ENCODE data around the gene OSBPL10. TPM values are rescaled to one million over a fixed set of nuclear protein-coding genes. Genes with fewer than 3 reads are reported as not detected.
A peak's percentile ranks its signal among the peaks of the same experiment; 100 is the strongest.

OSBPL10 gene
- total and polyA plus RNA-seq, 2 donors (not counting 1 experiment from before 2014, with no cell fraction given): 88.5 to 310 TPM

- Mint-ChIP-seq H3K9me3 (ENCODE audit: insufficient read depth) (no peaks in the 10 kb centered on the region), H3K27me3 (no peaks in the 10 kb centered on the region), H3K4me3 (peak overlapping the region; percentile 8), H3K27ac (peak overlapping the region; percentile 81), H3K4me1 (peaks cover 68% of the 10 kb centered on the region)
- Histone ChIP-seq H3K4me2 (replicated peaks; ENCODE audit: low read depth, low read length, poor library complexity, severe bottlenecking) (peak overlapping the region; percentile 0), H3K4me3 (ENCODE audit: control extremely low read depth in 1 of 5, extremely low read depth in 1 of 5, insufficient read depth in 1 of 5, low read depth in 2 of 5, low read length in 4 of 5) (no peak overlapping the region), H4K20me1 (ENCODE audit: control insufficient read depth, insufficient read depth, low read length, poor library complexity, severe bottlenecking) (no peaks in the 10 kb centered on the region), H3K9me3 (ENCODE audit: control extremely low read depth in 1 of 3, control insufficient read depth in 2 of 3, insufficient read depth in 1 of 3, low read length in 2 of 3) (peaks cover 0 to 3% (median 0%) of the 10 kb centered on the region in 3 donors), H3K9ac (ENCODE audit: low read length) (no peak overlapping the region), H2AFZ (ENCODE audit: insufficient read depth, low read depth, low read length, poor library complexity, severe bottlenecking) (no peak overlapping the region), H3K79me2 (ENCODE audit: control insufficient read depth, insufficient read depth, low read length) (no peaks in the 10 kb centered on the region), H3K36me3 (replicated peaks in 1 of 2; ENCODE audit: control extremely low read depth in 1 of 2, control insufficient read depth in 1 of 2, extremely low read depth in 1 of 2, insufficient read depth in 2 of 2, low read length in 1 of 2) (peaks cover 0 to 4% of the 10 kb centered on the region in 2 experiments), H3K27me3 (replicated peaks in 1 of 4; ENCODE audit: control extremely low read depth in 1 of 4, control insufficient read depth in 3 of 4, insufficient read depth in 4 of 4, low read length in 3 of 4) (no peaks in the 10 kb centered on the region), H3K27ac (ENCODE audit: low read length in 2 of 2) (peak overlapping the region in 1 of 2 donors; percentile 30), H3K4me1 (ENCODE audit: control insufficient read depth in 2 of 2, insufficient read depth in 2 of 2, low read length in 2 of 2) (peaks cover 39% of the 10 kb centered on the region in 2 donors)
- DNase-seq (no peak), ATAC-seq (ENCODE audit: low read depth) (no peak)
- 30% methylated on average over 3 of the region's 6 CpGs for WGBS (ENCODE audit: insufficient coverage)
- intact Hi-C loops (cut with micrococcal nuclease): no loop called here
- no peak for TF ChIP-seq EZH2 (IDR thresholded peaks at IDR 0.05; ENCODE audit: borderline replicate concordance, insufficient read depth, low read depth, low read length, poor library complexity, severe bottlenecking)
- no peak for TF ChIP-seq CTCF (IDR thresholded peaks at IDR 0.05)
- POLR2A ChIA-PET: no interaction called here
- CTCF ChIA-PET: interaction anchor here (1.1 to 1.5 kb wide), 2 partner anchors 20 to 141 kb away, joined by 3 read pairs; no protein-coding TSS in a partner anchor
These were observed 21.7 kb upstream of the OSBPL10 start for GRCh38 chr3:32002561-32003368.

DNA sequence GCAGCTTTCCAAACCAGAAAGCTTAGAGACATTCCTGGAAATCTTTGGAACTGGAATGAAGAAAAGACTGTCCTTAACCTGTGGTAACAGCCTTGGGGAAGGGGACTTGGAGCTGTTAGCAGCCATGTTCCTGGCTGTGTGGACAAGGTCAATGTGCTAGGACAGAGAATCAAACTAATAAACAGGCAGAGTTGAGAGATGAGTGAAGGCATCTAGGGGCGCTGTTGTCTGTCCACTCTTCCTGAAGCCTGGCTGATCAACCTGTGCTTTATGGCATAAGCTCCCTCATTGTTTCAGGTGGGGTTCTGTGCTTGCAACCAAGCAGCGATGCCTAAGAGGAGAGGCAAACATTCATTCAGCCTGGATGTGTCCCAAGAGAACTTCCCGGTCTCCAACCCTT, 19.8 kb upstream of the OSBPL10 start:
- peaks cover 39% of the 10 kb centered on the region in 2 donors for H3K4me1 ChIP-seq (ENCODE audit: control insufficient read depth in 2 of 2, insufficient read depth in 2 of 2, low read length in 2 of 2)
- intact Hi-C loops (cut with micrococcal nuclease): no loop called here
- no peak overlapping the region for H3K9ac ChIP-seq (ENCODE audit: low read length)
- 100% methylated on average over 1 of the region's 3 CpGs for WGBS (ENCODE audit: insufficient coverage)
- Mint-ChIP-seq H3K4me3 (peak overlapping the region; percentile 83), H3K27me3 (no peaks in the 10 kb centered on the region), H3K27ac (peak overlapping the region; percentile 98), H3K4me1 (peaks cover 69% of the 10 kb centered on the region), H3K9me3 (ENCODE audit: insufficient read depth) (no peaks in the 10 kb centered on the region)
- no peaks in the 10 kb centered on the region for H3K27me3 ChIP-seq (replicated peaks in 1 of 4; ENCODE audit: control extremely low read depth in 1 of 4, control insufficient read depth in 3 of 4, insufficient read depth in 4 of 4, low read length in 3 of 4)
- H3K4me3 ChIP-seq (ENCODE audit: control extremely low read depth in 1 of 5, extremely low read depth in 1 of 5, insufficient read depth in 1 of 5, low read depth in 2 of 5, low read length in 4 of 5): no peak overlapping the region
- TF ChIP-seq EZH2 (IDR thresholded peaks at IDR 0.05; ENCODE audit: borderline replicate concordance, insufficient read depth, low read depth, low read length, poor library complexity, severe bottlenecking): no peak
- TF ChIP-seq CTCF (IDR thresholded peaks at IDR 0.05): no peak
- peaks cover 0 to 6% of the 10 kb centered on the region in 2 experiments for H3K36me3 ChIP-seq (replicated peaks in 1 of 2; ENCODE audit: control extremely low read depth in 1 of 2, control insufficient read depth in 1 of 2, extremely low read depth in 1 of 2, insufficient read depth in 2 of 2, low read length in 1 of 2)
- no peaks in the 10 kb centered on the region for H3K79me2 ChIP-seq (ENCODE audit: control insufficient read depth, insufficient read depth, low read length)
- DNase-seq (no peak), ATAC-seq (ENCODE audit: low read depth) (no peak)
- peak overlapping the region; percentile 50 for H3K4me2 ChIP-seq (replicated peaks; ENCODE audit: low read depth, low read length, poor library complexity, severe bottlenecking)
- peak overlapping the region in 1 of 2 donors; percentile 85 for H3K27ac ChIP-seq (ENCODE audit: low read length in 2 of 2)
- ChIA-PET POLR2A (interaction anchor here (0.5 to 2.1 kb wide), 3 partner anchors 9 to 112 kb away, joined by 3 to 11 read pairs (median 3); partner anchors contain the start of genes OSBPL10 and ZNF860), CTCF (interaction anchor here (0.8 to 3.0 kb wide), 6 partner anchors 11 to 276 kb away, joined by 3 to 19 read pairs (median 4); no protein-coding TSS in a partner anchor)
- H4K20me1 ChIP-seq (ENCODE audit: control insufficient read depth, insufficient read depth, low read length, poor library complexity, severe bottlenecking): no peaks in the 10 kb centered on the region
- no peak overlapping the region for H2AFZ ChIP-seq (ENCODE audit: insufficient read depth, low read depth, low read length, poor library complexity, severe bottlenecking)
- peaks cover 0 to 8% (median 0%) of the 10 kb centered on the region in 3 donors for H3K9me3 ChIP-seq (ENCODE audit: control extremely low read depth in 1 of 3, control insufficient read depth in 2 of 3, insufficient read depth in 1 of 3, low read length in 2 of 3)

All from B cell (primary cell).